Activated T-cell treated with anti-CD3 and anti-CD28 coated beads, Interleukin-2, amount 50 U/mL, for 4 hours (primary cell): Measurements from ENCODE around the gene SIVA1. TPM values are rescaled to one million over a fixed set of nuclear protein-coding genes. Genes with fewer than 3 reads are reported as not detected.

Source experiments
- ATAC-seq, 2 donors: fragments of 200-7000 bp; cut with Tn5 transposase; one replicate each; pipeline ENCODE4 v1.10.0; 2021
- DNase-seq: peaks from one replicate; pipeline ENCODE4 v3.0.0-alpha.2; 2020
- H3K27me3 Mint-ChIP-seq: one replicate; pipeline ENCODE4 v1.8.0; 2021; ENCODE audit warnings: low read depth, mixed read lengths
- H3K36me3 Mint-ChIP-seq: one replicate; pipeline ENCODE4 v1.8.0; 2022; ENCODE audit warnings: mixed read lengths; ENCODE audit not compliant: insufficient read depth
- H3K4me1 Mint-ChIP-seq: one replicate; pipeline ENCODE4 v1.8.0; 2021; ENCODE audit warnings: low read depth, mixed read lengths
- H3K4me3 Mint-ChIP-seq: one replicate; pipeline ENCODE4 v1.8.0; 2021; ENCODE audit warnings: mild to moderate bottlenecking, moderate library complexity, mixed read lengths
- H3K9me3 Mint-ChIP-seq: one replicate; pipeline ENCODE4 v1.8.0; 2021; ENCODE audit warnings: mixed read lengths
- total RNA-seq, 3 donors: library from RNA; stranded (reverse); gene quantifications; one replicate each; pipeline ENCODE4 v1.2.1, GENCODE V29; 2021

Gene SIVA1
- total RNA-seq, 3 donors from 2014 or later, result 135 to 157 (median 149) TPM

DNA sequence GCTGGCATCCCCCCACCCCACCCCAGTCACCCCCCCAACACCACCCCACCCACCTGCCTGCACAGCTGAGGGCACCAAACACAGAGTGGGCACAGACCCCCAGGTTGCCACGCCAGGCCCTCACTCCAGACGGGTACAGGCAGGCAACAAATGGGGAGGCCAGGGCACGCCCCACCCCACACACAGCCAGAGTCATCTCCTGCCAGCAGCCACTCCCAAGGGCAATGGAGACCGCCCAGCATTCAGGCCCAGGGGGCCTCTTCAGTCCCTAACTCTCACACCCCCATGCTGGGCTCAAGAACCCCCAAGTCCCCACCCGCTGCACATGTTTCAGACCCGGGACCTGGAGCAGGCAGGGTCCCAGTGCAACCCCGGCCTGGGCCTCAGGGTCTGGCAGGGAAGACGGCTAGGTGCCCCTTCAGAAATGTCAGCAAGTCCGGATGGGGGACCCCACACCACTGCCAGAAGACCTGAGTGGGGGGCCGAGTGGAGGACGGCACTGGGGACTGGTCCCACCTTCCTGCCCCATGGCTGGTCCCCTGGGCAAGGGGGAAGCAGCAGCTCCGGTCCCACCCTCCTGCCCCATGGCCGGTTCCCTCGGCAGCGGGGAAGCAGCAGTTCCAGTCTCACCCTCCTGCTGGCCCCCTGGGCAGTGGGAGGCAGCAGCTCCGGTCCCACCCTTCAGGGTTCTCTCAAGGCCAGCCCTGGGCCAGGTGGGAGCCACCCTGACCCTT, 30.7 kb downstream of the SIVA1 start:
- no peak overlapping the region for H3K4me3 Mint-ChIP-seq
- DNase-seq (no peak), ATAC-seq (no peak)
- H3K27me3 Mint-ChIP-seq, result no peaks in the 10 kb centered on the region
- peaks cover 15% of the 10 kb centered on the region for H3K4me1 Mint-ChIP-seq
- H3K9me3 Mint-ChIP-seq, result no peaks in the 10 kb centered on the region
- no peaks in the 10 kb centered on the region for H3K36me3 Mint-ChIP-seq

DNA sequence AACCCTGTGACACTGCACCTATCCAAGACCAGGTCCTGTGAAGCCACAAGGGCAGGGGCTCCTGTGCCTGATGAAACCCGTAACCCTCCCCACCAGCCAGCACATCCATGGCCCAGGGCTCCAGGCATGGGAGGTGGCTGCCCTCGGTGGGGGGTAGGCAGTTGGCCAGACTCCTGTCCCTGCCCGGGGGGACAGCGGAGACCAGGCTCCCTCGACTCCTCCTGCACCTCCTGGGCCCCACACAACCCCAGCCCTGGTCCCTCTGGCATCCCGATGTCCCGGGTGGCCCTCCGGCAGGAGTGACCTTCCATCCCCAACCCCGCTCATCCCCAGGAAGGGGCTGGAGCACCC, 31.2 kb downstream of the SIVA1 start:
- H3K36me3 Mint-ChIP-seq, result no peaks in the 10 kb centered on the region
- H3K9me3 Mint-ChIP-seq, result no peaks in the 10 kb centered on the region
- no peak overlapping the region for H3K4me3 Mint-ChIP-seq
- ATAC-seq (no peak), DNase-seq (no peak)
- no peaks in the 10 kb centered on the region for H3K27me3 Mint-ChIP-seq
- peaks cover 15% of the 10 kb centered on the region for H3K4me1 Mint-ChIP-seq

DNA sequence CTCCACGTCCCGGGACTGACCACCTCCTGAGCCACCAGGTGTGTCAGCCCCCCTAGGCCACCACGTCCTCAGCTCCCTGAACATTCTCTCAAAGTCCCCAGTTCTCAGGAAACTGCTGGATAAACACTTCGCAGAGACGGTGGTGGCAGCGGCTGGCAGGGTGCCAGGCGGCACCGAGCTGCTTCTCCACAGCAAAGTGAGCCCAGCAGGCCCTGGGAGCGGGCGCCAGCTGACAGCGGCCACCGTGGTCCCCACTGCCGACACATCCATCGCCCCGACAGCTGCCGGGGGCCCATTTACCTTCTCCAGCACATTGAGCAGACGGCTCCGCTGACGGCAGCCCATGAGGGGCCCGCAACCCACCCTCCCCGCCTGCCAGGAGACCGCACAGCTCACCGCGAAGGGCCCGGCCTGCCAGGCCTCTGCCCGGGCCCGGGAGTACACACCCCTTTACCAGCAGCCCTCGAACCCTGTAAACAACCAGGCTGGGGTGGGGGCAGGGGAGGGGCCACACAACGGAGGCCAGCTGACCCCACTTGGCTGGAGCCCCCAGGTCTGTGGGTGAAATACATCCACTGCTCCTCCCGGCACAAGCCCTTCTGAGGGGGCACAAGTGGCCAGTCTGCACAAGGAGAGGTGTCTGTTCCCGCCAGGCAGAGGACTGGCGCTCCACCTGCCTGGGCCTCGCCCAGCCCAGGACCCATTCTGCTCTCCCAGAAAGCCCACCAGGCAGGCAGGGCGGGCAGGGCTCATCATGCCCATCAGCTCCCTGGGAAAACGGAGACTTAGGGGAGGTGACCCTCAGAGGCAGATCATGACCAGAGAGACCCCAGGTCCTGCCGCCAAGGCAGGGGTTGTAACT, 32.1 kb downstream of the SIVA1 start:
- Mint-ChIP-seq H3K27me3 (no peaks in the 10 kb centered on the region), H3K4me1 (peaks cover 21% of the 10 kb centered on the region), H3K9me3 (no peaks in the 10 kb centered on the region), H3K36me3 (no peaks in the 10 kb centered on the region), H3K4me3 (no peak overlapping the region)
- ATAC-seq (no peak), DNase-seq (no peak)

DNA sequence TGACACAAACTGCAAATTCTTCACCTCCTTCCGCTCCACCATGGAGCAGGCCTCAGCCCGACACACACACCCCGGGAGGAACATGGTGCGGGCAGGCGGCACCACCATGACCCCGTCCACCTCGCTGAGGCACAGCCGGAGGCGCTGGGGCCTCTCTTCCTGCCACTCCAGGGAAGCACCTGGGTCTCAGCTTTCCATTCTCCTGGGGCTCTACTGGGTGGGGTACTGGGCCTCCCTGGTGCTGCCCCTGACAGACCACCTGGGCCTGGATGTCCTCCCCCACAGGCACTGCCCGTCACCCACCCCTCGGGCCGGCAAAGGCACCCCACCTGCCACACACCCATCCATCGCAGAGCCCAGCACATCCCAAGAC, 32.7 kb downstream of the SIVA1 start:
- ATAC-seq, result no peak
- H3K9me3 Mint-ChIP-seq, result no peaks in the 10 kb centered on the region
- H3K36me3 Mint-ChIP-seq, result no peaks in the 10 kb centered on the region
- no peak for DNase-seq
- no peak overlapping the region for H3K4me3 Mint-ChIP-seq
- H3K4me1 Mint-ChIP-seq, result peaks cover 21% of the 10 kb centered on the region
- H3K27me3 Mint-ChIP-seq, result no peaks in the 10 kb centered on the region

DNA sequence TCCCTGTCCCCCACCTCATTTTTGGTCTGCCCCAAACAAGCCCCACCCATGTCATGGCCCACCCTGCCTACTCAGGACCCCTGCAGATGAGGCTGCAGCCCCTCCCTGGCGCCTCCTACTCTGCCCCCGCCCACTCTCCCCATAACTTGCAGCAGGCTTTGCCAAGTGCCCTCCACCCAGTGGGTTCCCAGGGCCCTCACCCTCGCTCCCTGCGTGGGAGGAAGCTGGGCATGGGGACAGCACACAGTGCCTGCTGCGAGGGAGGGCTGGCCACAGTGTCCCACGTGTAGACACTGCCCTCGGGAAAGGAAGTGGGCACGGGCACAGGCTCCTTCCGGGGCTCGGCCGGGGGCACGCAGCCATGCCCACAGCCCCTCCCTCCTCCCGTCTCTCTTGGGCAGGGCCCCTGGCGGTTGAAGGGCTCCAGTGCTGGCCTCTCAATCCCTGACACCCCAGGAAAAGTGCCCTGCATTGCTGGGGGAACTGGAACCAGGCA, 33.2 kb downstream of the SIVA1 start:
- ATAC-seq, result peak; percentile 21 to 25

DNA sequence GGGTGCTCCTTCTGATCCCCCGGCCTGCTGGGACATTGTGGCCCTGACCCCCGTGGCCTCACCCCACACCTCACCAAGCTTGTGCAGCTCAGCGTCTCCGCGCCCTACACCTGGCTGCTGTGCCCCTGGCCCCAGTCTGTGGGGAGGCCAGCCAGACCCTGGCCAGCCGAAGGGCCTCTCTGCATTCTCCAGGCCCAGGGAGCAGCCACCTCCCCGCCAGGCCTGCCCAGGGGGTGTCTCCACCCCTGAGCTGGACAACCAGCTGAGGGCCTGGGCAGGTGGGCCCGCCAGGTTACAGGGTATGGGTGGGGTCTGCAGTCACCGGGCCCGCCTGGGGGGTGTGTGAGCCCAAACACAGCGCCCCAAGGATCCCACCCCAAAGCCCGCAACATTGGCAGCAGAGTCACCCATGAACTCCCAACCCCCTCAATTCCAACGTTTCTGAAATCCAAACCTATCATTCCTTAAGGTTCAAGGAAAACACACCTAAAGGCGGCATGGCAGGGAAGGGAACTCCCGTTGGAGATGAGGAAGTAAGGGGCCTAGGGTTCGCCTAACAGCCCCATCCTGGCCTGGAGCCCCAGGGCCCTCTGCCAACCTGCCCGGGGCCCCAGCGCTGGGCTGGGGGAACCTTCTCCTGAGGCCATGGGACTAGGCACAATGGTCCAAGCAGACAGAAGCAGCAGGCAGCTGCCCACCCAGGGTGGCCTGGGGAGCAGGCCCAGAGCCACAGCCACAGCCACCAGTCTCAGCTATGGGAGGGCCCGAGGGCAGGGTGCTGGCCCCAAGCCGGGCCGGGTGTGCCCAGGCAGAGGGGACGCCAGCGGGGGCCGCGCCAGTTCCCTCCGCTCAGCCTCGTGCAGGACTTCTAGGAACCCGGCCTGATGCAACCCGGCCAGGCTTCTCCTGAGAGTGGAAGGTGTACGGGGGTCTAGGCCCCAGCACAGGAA, 34.1 kb downstream of the SIVA1 start:
- Mint-ChIP-seq H3K36me3 (peaks cover 2% of the 10 kb centered on the region), H3K9me3 (no peaks in the 10 kb centered on the region), H3K27me3 (no peaks in the 10 kb centered on the region), H3K4me1 (peaks cover 23% of the 10 kb centered on the region), H3K4me3 (no peak overlapping the region)
- ATAC-seq, result peak in 1 of 2 donors; percentile 8
- DNase-seq, result no peak

More for the DNA sequence above, 33.2 kb downstream of the SIVA1 start:
- Mint-ChIP-seq H3K27me3 (no peaks in the 10 kb centered on the region), H3K36me3 (no peaks in the 10 kb centered on the region), H3K9me3 (no peaks in the 10 kb centered on the region), H3K4me3 (no peak overlapping the region), H3K4me1 (peaks cover 23% of the 10 kb centered on the region)
- DNase-seq, result no peak

DNA sequence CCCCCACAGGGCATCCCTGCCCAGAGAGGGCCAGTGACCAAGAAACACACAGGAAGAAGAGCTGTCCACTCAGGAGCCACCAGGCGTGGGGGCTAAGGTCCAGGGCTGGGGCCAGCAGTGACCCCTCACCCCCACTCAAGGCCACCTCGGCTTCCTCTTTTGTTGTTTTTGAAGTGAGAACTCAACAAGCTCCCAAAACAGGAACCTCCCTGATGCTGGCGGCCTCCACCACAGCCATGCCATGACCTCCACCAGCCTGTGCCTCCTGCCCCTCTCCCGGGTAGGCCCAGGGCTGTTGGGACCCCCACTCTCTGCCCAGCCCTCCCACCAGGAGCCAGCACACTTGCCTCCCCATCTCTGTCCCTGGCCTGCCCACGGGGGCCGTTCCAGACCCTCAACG, 34.8 kb downstream of the SIVA1 start:
- peaks cover 2% of the 10 kb centered on the region for H3K36me3 Mint-ChIP-seq
- H3K27me3 Mint-ChIP-seq, result no peaks in the 10 kb centered on the region
- H3K4me1 Mint-ChIP-seq, result peaks cover 26% of the 10 kb centered on the region
- no peak for ATAC-seq
- no peaks in the 10 kb centered on the region for H3K9me3 Mint-ChIP-seq
- no peak overlapping the region for H3K4me3 Mint-ChIP-seq
- DNase-seq, result no peak

DNA sequence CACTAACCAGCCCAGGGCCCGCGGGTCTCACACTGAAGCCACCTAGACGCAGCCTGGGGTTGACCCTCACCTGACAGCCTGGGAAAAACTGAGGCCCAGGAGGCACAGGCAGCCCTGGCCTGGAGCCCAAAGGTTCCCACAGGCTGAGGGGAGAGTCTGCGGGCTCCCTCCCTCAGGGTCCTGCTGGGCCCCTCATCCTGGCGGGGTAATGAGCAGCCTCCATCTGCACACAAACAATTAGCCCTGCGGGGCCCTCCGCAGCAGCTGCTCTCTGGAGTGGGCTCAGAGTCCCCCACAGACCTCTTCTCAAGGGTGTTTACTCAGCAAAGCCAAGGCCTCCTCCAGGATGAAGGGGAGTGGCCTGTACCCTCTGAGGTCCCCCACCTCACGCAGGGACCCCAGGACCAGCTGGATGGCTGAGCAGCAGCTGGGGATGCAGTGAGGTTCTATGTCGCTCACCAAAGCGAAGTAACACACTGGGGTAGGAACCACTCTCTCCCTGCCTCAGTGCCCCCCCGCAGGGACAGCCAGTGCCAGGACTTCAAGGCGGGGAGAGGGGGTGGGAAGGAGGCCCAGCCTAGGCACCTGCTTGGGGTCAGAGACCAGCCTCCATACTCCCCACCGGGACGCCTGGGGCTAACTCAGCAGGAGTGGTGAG, 35.3 kb downstream of the SIVA1 start:
- Mint-ChIP-seq H3K4me1 (peaks cover 31% of the 10 kb centered on the region), H3K9me3 (no peaks in the 10 kb centered on the region), H3K4me3 (no peak overlapping the region), H3K36me3 (peaks cover 2% of the 10 kb centered on the region), H3K27me3 (no peaks in the 10 kb centered on the region)
- DNase-seq, result no peak
- ATAC-seq, result no peak

DNA sequence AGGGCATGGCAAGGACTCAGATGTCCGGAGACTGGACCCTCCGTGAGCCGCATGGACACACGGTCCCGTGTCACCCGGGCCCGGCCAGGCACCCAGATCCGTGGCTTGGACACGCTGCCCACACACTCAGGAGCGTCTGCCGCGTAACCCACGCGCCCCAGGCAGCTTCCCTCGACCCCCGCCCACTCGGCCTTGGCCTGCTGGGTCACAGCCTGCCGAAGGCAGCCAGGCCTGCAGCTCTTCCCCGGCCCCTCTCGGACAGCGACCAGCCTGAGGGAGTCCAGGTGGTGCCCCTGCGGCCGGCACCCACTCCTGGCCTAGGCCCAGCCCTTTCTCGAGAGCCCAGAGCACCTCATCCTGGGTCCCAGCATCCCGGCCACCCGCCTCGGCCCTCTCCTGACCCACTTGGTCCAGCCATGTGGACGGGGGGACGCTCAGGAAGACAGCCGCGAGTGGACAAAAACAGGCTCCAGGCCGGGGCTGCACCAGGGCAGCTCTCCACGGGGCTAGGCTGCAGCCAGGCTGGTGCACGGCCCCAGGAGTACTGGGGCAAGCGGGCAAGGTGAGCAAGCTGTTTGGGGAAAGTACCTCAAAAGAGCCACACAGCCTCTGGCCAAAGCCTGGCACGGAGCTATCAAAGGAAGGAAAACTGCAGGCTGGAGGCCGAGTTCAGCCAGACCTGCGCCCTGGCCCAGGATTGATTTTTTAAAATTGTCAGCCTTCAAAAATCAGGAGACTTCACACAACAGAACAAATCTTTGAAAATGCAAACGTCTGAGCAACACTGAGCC, 36.1 kb downstream of the SIVA1 start:
- ATAC-seq, result no peak
- H3K4me1 Mint-ChIP-seq, result peaks cover 39% of the 10 kb centered on the region
- H3K9me3 Mint-ChIP-seq, result no peaks in the 10 kb centered on the region
- H3K4me3 Mint-ChIP-seq, result no peak overlapping the region
- DNase-seq, result no peak
- H3K36me3 Mint-ChIP-seq, result peaks cover 2% of the 10 kb centered on the region
- H3K27me3 Mint-ChIP-seq, result no peaks in the 10 kb centered on the region

DNA sequence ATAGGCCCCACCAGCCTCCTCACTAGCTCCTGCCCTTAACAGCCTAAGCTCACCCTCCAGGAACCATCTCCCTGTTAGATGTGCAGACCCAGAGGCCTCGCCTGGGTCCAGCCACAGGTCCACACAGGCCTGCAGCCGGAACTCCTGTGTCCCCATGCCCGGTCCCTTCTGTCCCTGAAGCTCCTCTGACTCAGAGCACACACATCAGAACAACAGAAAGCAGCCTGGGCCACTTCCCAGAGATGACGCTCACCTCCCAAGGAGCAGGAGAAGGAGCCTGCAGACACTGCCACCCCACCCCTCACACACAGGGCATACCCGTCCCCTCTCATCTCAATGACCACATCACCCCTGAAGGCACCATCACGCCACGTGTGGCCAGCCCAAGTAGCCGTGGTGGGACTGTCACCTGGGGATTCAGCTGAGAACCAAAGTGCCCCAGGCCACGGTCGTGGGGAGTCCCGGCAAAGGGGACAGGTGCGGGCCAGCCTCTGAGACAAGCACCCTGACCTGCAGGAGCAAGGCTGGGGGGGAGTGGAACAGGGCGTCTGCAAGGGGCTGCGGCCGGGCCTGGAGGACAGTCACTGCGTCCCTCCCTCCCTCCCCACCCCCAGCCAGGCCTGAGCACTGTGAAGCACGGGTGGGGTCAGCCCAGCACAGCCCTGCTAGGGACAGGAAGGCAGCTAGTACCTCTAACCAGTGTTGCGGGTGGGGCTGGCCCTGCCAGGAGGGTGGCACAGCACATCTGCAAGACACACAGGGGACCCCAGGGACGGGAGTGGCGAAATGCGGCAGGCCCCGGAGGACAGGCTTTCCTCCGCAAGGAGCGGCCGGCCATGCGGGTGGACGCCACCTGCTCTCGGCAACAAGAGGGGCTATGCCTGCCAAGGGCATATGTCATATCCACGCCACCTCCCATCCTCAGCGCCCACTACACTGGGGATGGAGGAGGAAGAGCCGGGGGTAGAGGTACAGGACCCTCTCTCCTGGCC, 37.1 kb downstream of the SIVA1 start:
- Mint-ChIP-seq H3K9me3 (no peaks in the 10 kb centered on the region), H3K4me1 (peaks cover 44% of the 10 kb centered on the region), H3K4me3 (no peak overlapping the region), H3K36me3 (peaks cover 2% of the 10 kb centered on the region), H3K27me3 (no peaks in the 10 kb centered on the region)
- ATAC-seq (no peak), DNase-seq (no peak)

DNA sequence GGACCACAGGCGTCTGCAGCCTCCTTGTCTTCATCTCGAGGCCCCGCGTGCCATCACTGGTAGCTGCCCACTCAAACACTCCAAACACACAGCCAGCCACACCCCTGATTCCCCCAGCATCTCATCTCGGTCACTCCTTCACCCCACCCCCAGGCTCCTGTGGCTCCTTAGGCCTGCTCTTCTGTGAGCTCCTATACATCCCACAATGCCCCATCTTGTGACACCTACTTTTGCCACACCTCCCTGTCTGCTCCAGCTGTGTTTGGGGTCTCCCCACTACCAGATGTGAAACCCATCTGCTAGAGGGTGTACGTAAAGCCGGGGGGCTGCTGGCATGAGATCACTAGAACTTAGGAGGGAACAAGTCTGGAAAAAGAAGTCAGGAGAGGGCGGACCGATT, 38.5 kb downstream of the SIVA1 start:
- H3K27me3 Mint-ChIP-seq, result no peaks in the 10 kb centered on the region
- no peaks in the 10 kb centered on the region for H3K9me3 Mint-ChIP-seq
- no peak overlapping the region for H3K4me3 Mint-ChIP-seq
- ATAC-seq (no peak), DNase-seq (no peak)
- H3K4me1 Mint-ChIP-seq, result peaks cover 46% of the 10 kb centered on the region
- peaks cover 2% of the 10 kb centered on the region for H3K36me3 Mint-ChIP-seq

DNA sequence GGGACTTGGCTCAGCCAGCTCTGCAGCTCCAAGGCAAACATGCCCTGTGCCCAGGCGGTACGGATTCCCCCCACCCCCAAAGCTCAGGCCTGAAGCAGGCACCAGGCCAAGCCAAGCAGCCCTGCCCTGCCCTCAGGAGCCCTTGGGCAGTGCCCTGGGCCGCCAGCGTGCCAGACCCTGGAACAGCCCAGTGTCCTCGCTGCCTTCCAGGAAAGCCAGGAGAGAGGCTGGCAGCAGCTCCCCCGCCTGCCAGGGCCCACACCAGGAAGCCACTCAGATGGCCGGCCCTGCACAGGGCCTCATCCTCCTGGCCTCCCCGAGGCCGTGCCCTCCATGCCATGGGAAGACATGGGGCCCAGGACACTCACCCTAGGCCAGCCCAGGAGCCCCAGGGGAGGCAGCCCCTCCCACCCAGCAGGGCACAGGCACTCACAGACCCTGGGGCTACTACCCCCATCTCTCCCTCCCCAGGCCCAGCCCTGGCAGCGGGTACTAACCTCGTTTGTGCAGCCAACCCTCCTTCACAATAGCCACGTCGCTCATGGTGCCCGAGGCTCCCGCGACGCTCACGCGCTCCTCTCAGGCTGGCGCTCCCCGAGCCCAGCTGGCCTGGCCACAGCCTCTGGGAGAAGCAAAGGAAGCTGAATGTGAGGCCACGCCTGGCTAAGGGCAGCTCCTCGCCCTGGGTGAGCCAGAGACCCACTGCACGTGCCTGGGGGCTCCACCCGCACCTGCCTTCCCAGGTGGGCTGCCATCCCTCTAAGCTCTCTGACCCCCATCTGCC, 39.3 kb downstream of the SIVA1 start:
- Mint-ChIP-seq H3K27me3 (no peaks in the 10 kb centered on the region), H3K9me3 (no peaks in the 10 kb centered on the region), H3K4me3 (no peak overlapping the region), H3K4me1 (peaks cover 44% of the 10 kb centered on the region), H3K36me3 (peaks cover 2% of the 10 kb centered on the region)
- ATAC-seq, result no peak
- DNase-seq, result no peak
